Measurements from ENCODE around the gene FARS2.
"Not testable (repeated sequence)": the region's sequence is repeated elsewhere in the genome, so short reads cannot be mapped to it uniquely, and the experiment has no call there.

The FARS2 gene

GRCh38 chr6:5547556-5547955 is 286.2 kb downstream of the FARS2 start:
- Histone ChIP-seq H3K27ac (ENCODE audit: low read depth, low read length, severe bottlenecking) (no peak overlapping the region), H3K4me3 (ENCODE audit: extremely low read depth, insufficient read depth, low read length, poor library complexity, severe bottlenecking) (no peak overlapping the region), H3K4me1 (ENCODE audit: control insufficient read depth, insufficient read depth, low read length, poor library complexity, severe bottlenecking) (no peaks in the 10 kb centered on the region), H3K9me3 (ENCODE audit: control insufficient read depth, low read length) (peaks cover 7% of the 10 kb centered on the region), H3K36me3 (ENCODE audit: control insufficient read depth, insufficient read depth, low read length) (no peaks in the 10 kb centered on the region)
- 83 to 86% methylated on average over 1 of the region's 4 CpGs for WGBS, 2 experiments (ENCODE audit: insufficient coverage in 2 of 2)

GRCh38 chr6:5550631-5551030 is 289.3 kb downstream of the FARS2 start:
- Histone ChIP-seq H3K4me3 (ENCODE audit: extremely low read depth, insufficient read depth, low read length, poor library complexity, severe bottlenecking) (no peak overlapping the region), H3K36me3 (ENCODE audit: control insufficient read depth, insufficient read depth, low read length) (no peaks in the 10 kb centered on the region), H3K9me3 (ENCODE audit: control insufficient read depth, low read length) (peaks cover 7% of the 10 kb centered on the region), H3K4me1 (ENCODE audit: control insufficient read depth, insufficient read depth, low read length, poor library complexity, severe bottlenecking) (no peaks in the 10 kb centered on the region), H3K27ac (ENCODE audit: low read depth, low read length, severe bottlenecking) (no peak overlapping the region)
- 60 to 90% methylated on average over 1 of the region's 1 CpG for WGBS, 2 experiments (ENCODE audit: insufficient coverage in 2 of 2)

GRCh38 chr6:5552243-5552642 is 290.9 kb downstream of the FARS2 start:
- H3K4me1 ChIP-seq (ENCODE audit: control insufficient read depth, insufficient read depth, low read length, poor library complexity, severe bottlenecking) = no peaks in the 10 kb centered on the region
- 92 to 100% methylated on average over 2 of the region's 2 CpGs for WGBS, 2 experiments (ENCODE audit: insufficient coverage in 2 of 2)
- H3K4me3 ChIP-seq (ENCODE audit: extremely low read depth, insufficient read depth, low read length, poor library complexity, severe bottlenecking) = no peak overlapping the region
- no peaks in the 10 kb centered on the region for H3K36me3 ChIP-seq (ENCODE audit: control insufficient read depth, insufficient read depth, low read length)
- peaks cover 7% of the 10 kb centered on the region for H3K9me3 ChIP-seq (ENCODE audit: control insufficient read depth, low read length)
- no peak overlapping the region for H3K27ac ChIP-seq (ENCODE audit: low read depth, low read length, severe bottlenecking)

- 75 to 80% methylated on average over 1 of the region's 4 CpGs for WGBS, 2 experiments (ENCODE audit: insufficient coverage in 2 of 2)
- Histone ChIP-seq H3K36me3 (ENCODE audit: control insufficient read depth, insufficient read depth, low read length) (no peaks in the 10 kb centered on the region), H3K4me1 (ENCODE audit: control insufficient read depth, insufficient read depth, low read length, poor library complexity, severe bottlenecking) (no peaks in the 10 kb centered on the region), H3K27ac (ENCODE audit: low read depth, low read length, severe bottlenecking) (no peak overlapping the region), H3K9me3 (ENCODE audit: control insufficient read depth, low read length) (peaks cover 7% of the 10 kb centered on the region), H3K4me3 (ENCODE audit: extremely low read depth, insufficient read depth, low read length, poor library complexity, severe bottlenecking) (no peak overlapping the region)
These were observed 292.5 kb downstream of the FARS2 start for GRCh38 chr6:5553767-5554166.

- 40 to 43% methylated on average over 1 of the region's 1 CpG for WGBS, 2 experiments (ENCODE audit: insufficient coverage in 2 of 2)
- Histone ChIP-seq H3K27ac (ENCODE audit: low read depth, low read length, severe bottlenecking) (no peak overlapping the region), H3K4me1 (ENCODE audit: control insufficient read depth, insufficient read depth, low read length, poor library complexity, severe bottlenecking) (no peaks in the 10 kb centered on the region), H3K9me3 (ENCODE audit: control insufficient read depth, low read length) (peaks cover 7% of the 10 kb centered on the region), H3K4me3 (ENCODE audit: extremely low read depth, insufficient read depth, low read length, poor library complexity, severe bottlenecking) (no peak overlapping the region), H3K36me3 (ENCODE audit: control insufficient read depth, insufficient read depth, low read length) (no peaks in the 10 kb centered on the region)
These were observed 292.9 kb downstream of the FARS2 start for GRCh38 chr6:5554226-5554625.

- Histone ChIP-seq H3K4me3 (ENCODE audit: extremely low read depth, insufficient read depth, low read length, poor library complexity, severe bottlenecking) (no peak overlapping the region), H3K36me3 (ENCODE audit: control insufficient read depth, insufficient read depth, low read length) (no peaks in the 10 kb centered on the region), H3K27ac (ENCODE audit: low read depth, low read length, severe bottlenecking) (no peak overlapping the region), H3K9me3 (ENCODE audit: control insufficient read depth, low read length) (peaks cover 4% of the 10 kb centered on the region), H3K4me1 (ENCODE audit: control insufficient read depth, insufficient read depth, low read length, poor library complexity, severe bottlenecking) (no peaks in the 10 kb centered on the region)
- 95 to 100% methylated on average over 6 of the region's 7 CpGs for WGBS, 2 experiments (ENCODE audit: insufficient coverage in 2 of 2)
These were observed 294.7 kb downstream of the FARS2 start for GRCh38 chr6:5556011-5556410.

GRCh38 chr6:5557506-5557905 is 296.2 kb downstream of the FARS2 start:
- Histone ChIP-seq H3K4me1 (ENCODE audit: control insufficient read depth, insufficient read depth, low read length, poor library complexity, severe bottlenecking) (no peaks in the 10 kb centered on the region), H3K36me3 (ENCODE audit: control insufficient read depth, insufficient read depth, low read length) (no peaks in the 10 kb centered on the region), H3K4me3 (ENCODE audit: extremely low read depth, insufficient read depth, low read length, poor library complexity, severe bottlenecking) (no peak overlapping the region), H3K27ac (ENCODE audit: low read depth, low read length, severe bottlenecking) (no peak overlapping the region), H3K9me3 (ENCODE audit: control insufficient read depth, low read length) (no peaks in the 10 kb centered on the region)
- WGBS, 2 experiments (ENCODE audit: insufficient coverage in 2 of 2) = 80 to 93% methylated on average over 1 to 3 of the region's 5 CpGs

GRCh38 chr6:5559651-5560050 is 298.3 kb downstream of the FARS2 start:
- no peak overlapping the region for H3K4me3 ChIP-seq (ENCODE audit: extremely low read depth, insufficient read depth, low read length, poor library complexity, severe bottlenecking)
- H3K36me3 ChIP-seq (ENCODE audit: control insufficient read depth, insufficient read depth, low read length) = no peaks in the 10 kb centered on the region
- no peaks in the 10 kb centered on the region for H3K9me3 ChIP-seq (ENCODE audit: control insufficient read depth, low read length)
- WGBS, 2 experiments (ENCODE audit: insufficient coverage in 2 of 2) = 90 to 95% methylated on average over 1 to 2 of the region's 2 CpGs
- no peaks in the 10 kb centered on the region for H3K4me1 ChIP-seq (ENCODE audit: control insufficient read depth, insufficient read depth, low read length, poor library complexity, severe bottlenecking)
- H3K27ac ChIP-seq (ENCODE audit: low read depth, low read length, severe bottlenecking) = no peak overlapping the region

- Histone ChIP-seq H3K4me3 (ENCODE audit: extremely low read depth, insufficient read depth, low read length, poor library complexity, severe bottlenecking) (no peak overlapping the region), H3K36me3 (ENCODE audit: control insufficient read depth, insufficient read depth, low read length) (no peaks in the 10 kb centered on the region), H3K9me3 (ENCODE audit: control insufficient read depth, low read length) (no peaks in the 10 kb centered on the region), H3K27ac (ENCODE audit: low read depth, low read length, severe bottlenecking) (no peak overlapping the region), H3K4me1 (ENCODE audit: control insufficient read depth, insufficient read depth, low read length, poor library complexity, severe bottlenecking) (no peaks in the 10 kb centered on the region)
- WGBS, 2 experiments (ENCODE audit: insufficient coverage in 2 of 2) = 50% methylated on average over 2 of the region's 3 CpGs; no CpG with 5 or more reads in 1 of the 2 experiments
These were observed 301.0 kb downstream of the FARS2 start for GRCh38 chr6:5562277-5562676.

GRCh38 chr6:5563086-5563485 is 301.8 kb downstream of the FARS2 start:
- Histone ChIP-seq H3K9me3 (ENCODE audit: control insufficient read depth, low read length) (no peaks in the 10 kb centered on the region), H3K4me1 (ENCODE audit: control insufficient read depth, insufficient read depth, low read length, poor library complexity, severe bottlenecking) (no peaks in the 10 kb centered on the region), H3K27ac (ENCODE audit: low read depth, low read length, severe bottlenecking) (no peak overlapping the region), H3K4me3 (ENCODE audit: extremely low read depth, insufficient read depth, low read length, poor library complexity, severe bottlenecking) (no peak overlapping the region), H3K36me3 (ENCODE audit: control insufficient read depth, insufficient read depth, low read length) (no peaks in the 10 kb centered on the region)
- 64 to 65% methylated on average over 3 of the region's 4 CpGs for WGBS, 2 experiments (ENCODE audit: insufficient coverage in 2 of 2)

- H3K9me3 ChIP-seq (ENCODE audit: control insufficient read depth, low read length); H3K4me1 ChIP-seq (ENCODE audit: control insufficient read depth, insufficient read depth, low read length, poor library complexity, severe bottlenecking); H3K4me3 ChIP-seq (ENCODE audit: extremely low read depth, insufficient read depth, low read length, poor library complexity, severe bottlenecking); H3K27ac ChIP-seq (ENCODE audit: low read depth, low read length, severe bottlenecking); H3K36me3 ChIP-seq (ENCODE audit: control insufficient read depth, insufficient read depth, low read length): not testable (repeated sequence)
- 94 to 100% methylated on average over 2 of the region's 3 CpGs for WGBS, 2 experiments (ENCODE audit: insufficient coverage in 2 of 2)
These were observed 303.4 kb downstream of the FARS2 start for GRCh38 chr6:5564746-5565145.

Data from mesodermal cell (in vitro differentiated cells).